Loucy (cell line): ENCODE measurements around the gene SCGB2A2.

ENCODE experiments used
- H2AFZ ChIP-seq: fragments of 200-600 bp; sonication (generic); 2 replicates; pipeline ENCODE4 v1.6.0; 2016; ENCODE audit warnings: antibody characterized with exemption, mild to moderate bottlenecking, low read length, moderate library complexity
- H3F3A ChIP-seq: fragments of 200-600 bp; 2 replicates; pipeline ENCODE4 v1.6.0; 2016; ENCODE audit warnings: antibody characterized with exemption, low read depth, mild to moderate bottlenecking
- H3K27me3 ChIP-seq: fragments of 200-600 bp; sonication (generic); 2 replicates; pipeline ENCODE4 v1.6.1; 2014; ENCODE audit warnings: low read length, mild to moderate bottlenecking; ENCODE audit not compliant: insufficient read depth, poor library complexity, severe bottlenecking
- H3K36me3 ChIP-seq: fragments of 200-600 bp; sonication (generic); 2 replicates; pipeline ENCODE4 v1.6.1; 2016; ENCODE audit warnings: low read length; ENCODE audit not compliant: insufficient read depth
- H3K4me1 ChIP-seq: fragments of 200-600 bp; sonication (generic); 2 replicates; pipeline ENCODE4 v1.5.1; 2014; ENCODE audit warnings: low read length, mild to moderate bottlenecking; ENCODE audit not compliant: insufficient read depth, poor library complexity, severe bottlenecking
- H3K4me2 ChIP-seq: fragments of 200-600 bp; sonication (generic); 2 replicates; pipeline ENCODE4 v1.6.0; 2014; ENCODE audit warnings: antibody characterized with exemption, low read length, low read depth, mild to moderate bottlenecking; ENCODE audit not compliant: poor library complexity, severe bottlenecking
- H3K4me3 ChIP-seq: fragments of 200-600 bp; sonication (generic); 2 replicates; pipeline ENCODE4 v1.5.1; 2014; ENCODE audit warnings: low read length, mild to moderate bottlenecking, mixed read lengths; ENCODE audit not compliant: poor library complexity, severe bottlenecking
- H3K79me2 ChIP-seq: fragments of 200-600 bp; sonication (generic); 2 replicates; pipeline ENCODE4 v1.6.1; 2014; ENCODE audit warnings: low read length; ENCODE audit not compliant: insufficient read depth
- H3K9ac ChIP-seq: fragments of 200-600 bp; sonication (generic); 2 replicates; pipeline ENCODE4 v1.6.0; 2014; ENCODE audit warnings: mild to moderate bottlenecking, low read depth, low read length, moderate library complexity; ENCODE audit not compliant: poor library complexity, severe bottlenecking
- H3K9me2 ChIP-seq: fragments of 200-600 bp; sonication (generic); replicated peaks from 2 replicates; pipeline ENCODE4 v1.6.1; 2016; ENCODE audit warnings: low read depth, low read length, mixed read lengths
- H3K9me3 ChIP-seq: fragments of 200-600 bp; sonication (generic); 2 replicates; pipeline ENCODE4 v1.6.1; 2014; ENCODE audit warnings: mild to moderate bottlenecking, antibody characterized with exemption, low read length, low read depth; ENCODE audit not compliant: insufficient read depth
- H4K20me1 ChIP-seq: fragments of 200-600 bp; sonication (generic); 2 replicates; pipeline ENCODE4 v1.6.0; 2014; ENCODE audit warnings: antibody characterized with exemption, low read length, mild to moderate bottlenecking; ENCODE audit not compliant: insufficient read depth, poor library complexity, severe bottlenecking
- CTCF ChIP-seq: fragments of 200-600 bp; sonication (generic); conservative IDR thresholded peaks from 2 replicates; pipeline ENCODE4 v1.5.1; 2014; ENCODE audit warnings: mild to moderate bottlenecking, antibody characterized with exemption, low read length
- EZH2phosphoT487 ChIP-seq: fragments of 200-600 bp; IDR thresholded peaks from 2 replicates; pipeline ENCODE4 v1.6.1; 2018; ENCODE audit warnings: antibody characterized with exemption, mild to moderate bottlenecking, moderate library complexity, borderline replicate concordance

SCGB2A2 gene

GRCh38 chr11:62267050-62267449, 2.9 kb upstream of the SCGB2A2 start:
- Histone ChIP-seq H3K79me2 (no peaks in the 10 kb centered on the region), H3K27me3 (no peaks in the 10 kb centered on the region), H3K9ac (no peak overlapping the region), H3K4me3 (no peak overlapping the region), H4K20me1 (no peaks in the 10 kb centered on the region), H3K9me2 (no peaks in the 10 kb centered on the region), H3K9me3 (no peaks in the 10 kb centered on the region), H3K4me2 (no peak overlapping the region), H3K4me1 (no peaks in the 10 kb centered on the region), H3K36me3 (no peaks in the 10 kb centered on the region), H2AFZ (no peak overlapping the region), H3F3A (no peaks in the 10 kb centered on the region)
- TF ChIP-seq CTCF (no peak), EZH2phosphoT487 (no peak)

DNA sequence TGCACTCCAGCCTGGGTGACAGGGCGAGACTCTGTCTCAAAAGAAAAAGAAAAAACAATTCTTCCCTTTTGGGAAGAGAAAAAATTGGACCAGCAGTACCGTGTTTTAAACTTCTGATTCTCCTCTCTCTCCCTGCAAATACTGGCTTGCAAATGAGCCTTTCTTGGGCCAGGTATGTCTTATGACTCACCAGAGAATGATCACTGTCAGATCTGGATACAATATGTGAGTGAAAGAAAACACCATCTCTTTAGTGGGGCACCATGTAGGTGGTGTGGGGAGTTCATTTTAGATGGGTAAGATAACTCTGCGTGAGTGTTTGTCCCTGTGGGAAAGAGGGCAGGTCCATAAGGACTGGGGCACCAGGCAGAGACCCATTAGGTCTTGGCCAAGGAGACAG, 2.4 kb upstream of the SCGB2A2 start:
- Histone ChIP-seq H3K36me3 (no peaks in the 10 kb centered on the region), H3K9ac (no peak overlapping the region), H3K79me2 (no peaks in the 10 kb centered on the region), H3K9me2 (no peaks in the 10 kb centered on the region), H3K4me1 (no peaks in the 10 kb centered on the region), H2AFZ (no peak overlapping the region), H3K27me3 (no peaks in the 10 kb centered on the region), H3K4me2 (no peak overlapping the region), H3K9me3 (no peaks in the 10 kb centered on the region), H4K20me1 (no peaks in the 10 kb centered on the region), H3K4me3 (no peak overlapping the region), H3F3A (no peaks in the 10 kb centered on the region)
- TF ChIP-seq EZH2phosphoT487: no peak
- no peak for TF ChIP-seq CTCF

- TF ChIP-seq EZH2phosphoT487 (no peak), CTCF (no peak)
- Histone ChIP-seq H3K9ac (no peak overlapping the region), H3K36me3 (no peaks in the 10 kb centered on the region), H2AFZ (no peak overlapping the region), H3K4me1 (no peaks in the 10 kb centered on the region), H3K79me2 (no peaks in the 10 kb centered on the region), H3K9me2 (no peaks in the 10 kb centered on the region), H3K27me3 (no peaks in the 10 kb centered on the region), H3K4me2 (no peak overlapping the region), H3K9me3 (no peaks in the 10 kb centered on the region), H4K20me1 (no peaks in the 10 kb centered on the region), H3K4me3 (no peak overlapping the region), H3F3A (no peaks in the 10 kb centered on the region)
Measured at GRCh38 chr11:62273284-62273683, 3.3 kb downstream of the SCGB2A2 start.
